HepG2 (cell line): Measurements from ENCODE around the gene ZNF584. TPM values are rescaled to one million over a fixed set of nuclear protein-coding genes. Genes with fewer than 3 reads are reported as not detected.

Source experiments
- AGO1 ChIP-seq: fragments of 200-400 bp; formaldehyde crosslinking; IDR thresholded peaks from 2 replicates; pipeline ENCODE4 v1.6.1; 2017; ENCODE audit warnings: mild to moderate bottlenecking, low read depth, low read length, moderate library complexity; ENCODE audit not compliant: poor library complexity, severe bottlenecking
- AKNA ChIP-seq: sonication (generic); formaldehyde crosslinking; IDR thresholded peaks from 2 replicates; pipeline ENCODE4 v1.4.0; 2020; ENCODE audit warnings: missing genetic modification reagents, borderline replicate concordance
- FOXC1 ChIP-seq: sonication (generic); formaldehyde crosslinking; IDR thresholded peaks from 2 replicates; pipeline ENCODE4 v1.8.0; 2022; ENCODE audit warnings: mild to moderate bottlenecking, missing genetic modification reagents, borderline replicate concordance
- GLI4 ChIP-seq: sonication (generic); formaldehyde crosslinking; IDR thresholded peaks from 2 replicates; pipeline ENCODE4 v1.5.1; 2020; ENCODE audit warnings: missing genetic modification reagents, mild to moderate bottlenecking, moderate library complexity, borderline replicate concordance
- HNRNPLL ChIP-seq: fragments of 200-400 bp; formaldehyde crosslinking; IDR thresholded peaks from 2 replicates; pipeline ENCODE4 v1.6.1; 2017; ENCODE audit warnings: mild to moderate bottlenecking, low read depth, low read length; ENCODE audit not compliant: poor library complexity, severe bottlenecking
- KDM5A ChIP-seq: fragments of 200-600 bp; sonication (generic); IDR thresholded peaks from 2 replicates; pipeline ENCODE4 v1.7.0; 2018; ENCODE audit warnings: antibody characterized with exemption, mild to moderate bottlenecking, low read length, borderline replicate concordance
- NFATC3 ChIP-seq: sonication (generic); formaldehyde crosslinking; IDR thresholded peaks from 2 replicates; pipeline ENCODE4 v1.5.1; 2020; ENCODE audit warnings: mild to moderate bottlenecking, missing genetic modification reagents
- NR2F6 ChIP-seq, 2 experiments: IDR thresholded peaks; 2 replicates each; pipeline ENCODE4 v1.6.1; 2016; ENCODE audit warnings: antibody characterized with exemption in 1 of 2, mild to moderate bottlenecking in 1 of 2
- SCMH1 ChIP-seq: sonication (generic); formaldehyde crosslinking; IDR thresholded peaks from 2 replicates; pipeline ENCODE4 v1.9.0; 2021; ENCODE audit warnings: missing genetic modification reagents, mild to moderate bottlenecking, borderline replicate concordance
- TFE3 ChIP-seq: IDR thresholded peaks from 2 replicates; pipeline ENCODE4 v1.6.1; 2016
- ZIK1 ChIP-seq: sonication (generic); formaldehyde crosslinking; IDR thresholded peaks from 2 replicates; pipeline ENCODE4 v1.5.0; 2020; ENCODE audit warnings: mild to moderate bottlenecking, low read depth, missing genetic modification reagents, borderline replicate concordance
- ZNF160 ChIP-seq: sonication (generic); formaldehyde crosslinking; IDR thresholded peaks from 2 replicates; pipeline ENCODE4 v1.8.0; 2022; ENCODE audit warnings: mild to moderate bottlenecking, inconsistent platforms, missing genetic modification reagents
- ZNF33A ChIP-seq: sonication (generic); formaldehyde crosslinking; IDR thresholded peaks from 2 replicates; pipeline ENCODE4 v1.5.1; 2020; ENCODE audit warnings: missing genetic modification reagents, mild to moderate bottlenecking, moderate library complexity, borderline replicate concordance
- ZSCAN22 ChIP-seq: sonication (generic); formaldehyde crosslinking; IDR thresholded peaks from 2 replicates; pipeline ENCODE4 v1.4.0; 2020; ENCODE audit warnings: mild to moderate bottlenecking, missing genetic modification reagents
- polyA plus RNA-seq, 8 experiments: library from polyadenylated mRNA; depleted of rRNA in 3 of 8; stranded (reverse) in 7 of 8; unstranded in 1 of 8; fragments of >200 nt; fragmentation: Illumina TruSeq in 4 of 8; extraction: Trizol in 4 of 8; gene quantifications; 2 replicates each; pipeline versions ENCODE4 v1.2.1 to v1.2.3, GENCODE V29; 2011 to 2016; ENCODE audit warnings: low read depth in 4 of 8, missing spikeins in 1 of 8, mixed read lengths in 1 of 8; ENCODE audit not compliant: insufficient read depth in 1 of 8
- total RNA-seq, 5 experiments: library from RNA; depleted of rRNA; stranded (reverse); fragments of >200 nt; fragmentation: Illumina TruSeq; extraction: Trizol; gene quantifications; 2 replicates each; pipeline ENCODE4 v1.2.3, GENCODE V29; 2016; ENCODE audit warnings: low read depth in 1 of 5
- TF ChIP-seq, protein P1 (sequence below): sonication (generic); formaldehyde crosslinking; IDR thresholded peaks from 2 replicates; pipeline ENCODE4 v1.4.0; 2020; ENCODE audit warnings: missing genetic modification reagents, mild to moderate bottlenecking, borderline replicate concordance
- TF ChIP-seq, protein P2 (sequence below): sonication (generic); formaldehyde crosslinking; IDR thresholded peaks from 2 replicates; pipeline ENCODE4 v1.5.1; 2020; ENCODE audit warnings: missing genetic modification reagents, mild to moderate bottlenecking, borderline replicate concordance

Gene ZNF584
- total and polyA plus RNA-seq, 2 of the 13 experiments (the other 11 are each of a cell fraction or from before 2014, with no cell fraction given) = 2.4 to 7.0 TPM

- TF ChIP-seq AKNA (no peak), ZNF33A (CRISPR knock-in tag) (no peak), KDM5A (peak; percentile 97), ZIK1 (CRISPR knock-in tag) (peak; percentile 94), HNRNPLL (peak; percentile 99), AGO1 (peak; percentile 85), GLI4 (peak; percentile 48; the same call in 1 of the 2 replicates), FOXC1 (CRISPR knock-in tag) (peak; percentile 87), TFE3 (peak; percentile 75), NR2F6 (IDR thresholded peaks at IDR 0.05) (no peak), NR2F6 (CRISPR knock-in tag; IDR thresholded peaks at IDR 0.05) (peak; percentile 52; the same call in 1 of the 2 replicates), ZSCAN22 (no peak), NFATC3 (CRISPR knock-in tag) (no peak), ZNF160 (peak; percentile 88; the same call in 1 of the 2 replicates), SCMH1 (CRISPR knock-in tag) (no peak)
- TF ChIP-seq, protein P1, sequence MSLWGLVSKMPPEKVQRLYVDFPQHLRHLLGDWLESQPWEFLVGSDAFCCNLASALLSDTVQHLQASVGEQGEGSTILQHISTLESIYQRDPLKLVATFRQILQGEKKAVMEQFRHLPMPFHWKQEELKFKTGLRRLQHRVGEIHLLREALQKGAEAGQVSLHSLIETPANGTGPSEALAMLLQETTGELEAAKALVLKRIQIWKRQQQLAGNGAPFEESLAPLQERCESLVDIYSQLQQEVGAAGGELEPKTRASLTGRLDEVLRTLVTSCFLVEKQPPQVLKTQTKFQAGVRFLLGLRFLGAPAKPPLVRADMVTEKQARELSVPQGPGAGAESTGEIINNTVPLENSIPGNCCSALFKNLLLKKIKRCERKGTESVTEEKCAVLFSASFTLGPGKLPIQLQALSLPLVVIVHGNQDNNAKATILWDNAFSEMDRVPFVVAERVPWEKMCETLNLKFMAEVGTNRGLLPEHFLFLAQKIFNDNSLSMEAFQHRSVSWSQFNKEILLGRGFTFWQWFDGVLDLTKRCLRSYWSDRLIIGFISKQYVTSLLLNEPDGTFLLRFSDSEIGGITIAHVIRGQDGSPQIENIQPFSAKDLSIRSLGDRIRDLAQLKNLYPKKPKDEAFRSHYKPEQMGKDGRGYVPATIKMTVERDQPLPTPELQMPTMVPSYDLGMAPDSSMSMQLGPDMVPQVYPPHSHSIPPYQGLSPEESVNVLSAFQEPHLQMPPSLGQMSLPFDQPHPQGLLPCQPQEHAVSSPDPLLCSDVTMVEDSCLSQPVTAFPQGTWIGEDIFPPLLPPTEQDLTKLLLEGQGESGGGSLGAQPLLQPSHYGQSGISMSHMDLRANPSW (CRISPR knock-in tag) = no peak
- TF ChIP-seq, protein P2, sequence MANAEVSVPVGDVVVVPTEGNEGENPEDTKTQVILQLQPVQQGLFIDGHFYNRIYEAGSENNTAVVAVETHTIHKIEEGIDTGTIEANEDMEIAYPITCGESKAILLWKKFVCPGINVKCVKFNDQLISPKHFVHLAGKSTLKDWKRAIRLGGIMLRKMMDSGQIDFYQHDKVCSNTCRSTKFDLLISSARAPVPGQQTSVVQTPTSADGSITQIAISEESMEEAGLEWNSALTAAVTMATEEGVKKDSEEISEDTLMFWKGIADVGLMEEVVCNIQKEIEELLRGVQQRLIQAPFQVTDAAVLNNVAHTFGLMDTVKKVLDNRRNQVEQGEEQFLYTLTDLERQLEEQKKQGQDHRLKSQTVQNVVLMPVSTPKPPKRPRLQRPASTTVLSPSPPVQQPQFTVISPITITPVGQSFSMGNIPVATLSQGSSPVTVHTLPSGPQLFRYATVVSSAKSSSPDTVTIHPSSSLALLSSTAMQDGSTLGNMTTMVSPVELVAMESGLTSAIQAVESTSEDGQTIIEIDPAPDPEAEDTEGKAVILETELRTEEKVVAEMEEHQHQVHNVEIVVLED (CRISPR knock-in tag) = peak; percentile 96
Measured at GRCh38 chr19:58380662-58381459, 27.6 kb upstream of the ZNF584 start, which contains the start of gene ZNF837 (continued).
